Cardiac muscle cell (in vitro differentiated cells and primary cell): ENCODE measurements around the gene LRRC71. TPM values are rescaled to one million over a fixed set of nuclear protein-coding genes. Genes with fewer than 3 reads are reported as not detected.

Experiments used
- DNase-seq, 2 donors: peaks; one replicate each; pipeline versions ENCODE4 v3.0.0 to v3.0.0-alpha.2; 2010 to 2017; ENCODE audit warnings: low read depth in 1 of 2, low spot score in 1 of 2
- H3K27ac ChIP-seq: fragments of 200-600 bp; sonication (generic); 2 replicates; pipeline ENCODE4 v1.5.1; 2016
- H3K27me3 ChIP-seq: fragments of 200-600 bp; sonication (generic); 2 replicates; pipeline ENCODE4 v1.6.0; 2016; ENCODE audit warnings: control low read depth
- H3K36me3 ChIP-seq: fragments of 200-600 bp; sonication (generic); 2 replicates; pipeline ENCODE4 v1.5.1; 2016; ENCODE audit warnings: control low read depth
- H3K4me1 ChIP-seq: fragments of 200-600 bp; sonication (generic); 2 replicates; pipeline ENCODE4 v1.8.1; 2017; ENCODE audit warnings: low read depth, mild to moderate bottlenecking, mixed run types
- H3K4me3 ChIP-seq: fragments of 200-600 bp; sonication (generic); 2 replicates; pipeline ENCODE4 v1.5.1; 2016; ENCODE audit warnings: mild to moderate bottlenecking
- H3K9me3 ChIP-seq: fragments of 200-600 bp; sonication (generic); 2 replicates; pipeline ENCODE4 v1.5.1; 2017; ENCODE audit warnings: low read depth, mild to moderate bottlenecking, control low read depth
- polyA plus RNA-seq: library from polyadenylated mRNA; unstranded; fragments of >200 nt; fragmentation: Nextera tagmentation; extraction: Ambion mirVana; gene quantifications from 2 replicates; pipeline ENCODE4 v1.2.1, GENCODE V29; 2016
- total RNA-seq: library from RNA; depleted of rRNA; stranded (reverse); fragments of >200 nt; gene quantifications from 2 replicates; pipeline ENCODE4 v1.2.3, GENCODE V29; 2016
- TF ChIP-seq, protein P1 (sequence below): IDR thresholded peaks from 2 replicates; pipeline ENCODE4 v1.5.1; 2012; ENCODE audit warnings: low read depth, mild to moderate bottlenecking, low read length

Gene LRRC71
- total and polyA plus RNA-seq, 2 experiments from 2014 or later: 0.24 to 0.45 TPM

- Histone ChIP-seq H3K4me3 (no peak overlapping the region), H3K9me3 (no peaks in the 10 kb centered on the region), H3K4me1 (peaks cover 5% of the 10 kb centered on the region), H3K27me3 (no peaks in the 10 kb centered on the region), H3K36me3 (peaks cover 35% of the 10 kb centered on the region), H3K27ac (no peak overlapping the region)
- TF ChIP-seq, protein P1, sequence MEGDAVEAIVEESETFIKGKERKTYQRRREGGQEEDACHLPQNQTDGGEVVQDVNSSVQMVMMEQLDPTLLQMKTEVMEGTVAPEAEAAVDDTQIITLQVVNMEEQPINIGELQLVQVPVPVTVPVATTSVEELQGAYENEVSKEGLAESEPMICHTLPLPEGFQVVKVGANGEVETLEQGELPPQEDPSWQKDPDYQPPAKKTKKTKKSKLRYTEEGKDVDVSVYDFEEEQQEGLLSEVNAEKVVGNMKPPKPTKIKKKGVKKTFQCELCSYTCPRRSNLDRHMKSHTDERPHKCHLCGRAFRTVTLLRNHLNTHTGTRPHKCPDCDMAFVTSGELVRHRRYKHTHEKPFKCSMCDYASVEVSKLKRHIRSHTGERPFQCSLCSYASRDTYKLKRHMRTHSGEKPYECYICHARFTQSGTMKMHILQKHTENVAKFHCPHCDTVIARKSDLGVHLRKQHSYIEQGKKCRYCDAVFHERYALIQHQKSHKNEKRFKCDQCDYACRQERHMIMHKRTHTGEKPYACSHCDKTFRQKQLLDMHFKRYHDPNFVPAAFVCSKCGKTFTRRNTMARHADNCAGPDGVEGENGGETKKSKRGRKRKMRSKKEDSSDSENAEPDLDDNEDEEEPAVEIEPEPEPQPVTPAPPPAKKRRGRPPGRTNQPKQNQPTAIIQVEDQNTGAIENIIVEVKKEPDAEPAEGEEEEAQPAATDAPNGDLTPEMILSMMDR: no peak
- no peak for DNase-seq
Measured at GRCh38 chr1:156944268-156944667, 23.8 kb downstream of the LRRC71 start.

- H3K4me3 ChIP-seq: no peak overlapping the region
- no peak for DNase-seq
- H3K36me3 ChIP-seq: peaks cover 29% of the 10 kb centered on the region
- H3K27me3 ChIP-seq: no peaks in the 10 kb centered on the region
- no peaks in the 10 kb centered on the region for H3K9me3 ChIP-seq
- no peak overlapping the region for H3K27ac ChIP-seq
- peaks cover 11% of the 10 kb centered on the region for H3K4me1 ChIP-seq
- TF ChIP-seq, protein P1: no peak
Measured at GRCh38 chr1:156944848-156945247, 24.4 kb downstream of the LRRC71 start.

- Histone ChIP-seq H3K4me3 (no peak overlapping the region), H3K9me3 (no peaks in the 10 kb centered on the region), H3K27ac (no peak overlapping the region), H3K27me3 (no peaks in the 10 kb centered on the region), H3K36me3 (peaks cover 29% of the 10 kb centered on the region), H3K4me1 (peaks cover 21% of the 10 kb centered on the region)
- TF ChIP-seq, protein P1: no peak
- DNase-seq: no peak
Measured at GRCh38 chr1:156945881-156946661, 25.6 kb downstream of the LRRC71 start.

DNA sequence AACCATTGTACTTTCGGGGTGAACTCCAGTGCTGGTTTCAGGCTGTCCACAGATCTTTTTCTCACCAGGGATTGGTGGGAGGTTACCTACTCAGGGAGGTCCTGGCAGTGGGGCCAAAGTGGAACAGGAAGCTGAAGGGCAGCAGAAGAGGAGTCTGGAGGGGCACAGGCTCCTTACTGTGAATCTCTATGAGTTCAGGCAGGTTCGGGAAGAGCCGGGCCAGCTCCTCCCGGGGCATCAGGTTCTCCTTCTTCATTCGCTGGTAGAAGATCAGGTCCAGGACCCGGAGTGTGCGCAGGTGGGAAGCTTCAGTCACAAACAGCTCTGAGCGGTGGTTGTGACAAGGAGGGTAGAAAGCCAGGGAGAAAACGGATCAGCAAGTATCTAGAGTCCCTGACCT, 26.7 kb downstream of the LRRC71 start:
- Histone ChIP-seq H3K9me3 (no peaks in the 10 kb centered on the region), H3K27me3 (no peaks in the 10 kb centered on the region), H3K4me3 (no peak overlapping the region), H3K27ac (no peak overlapping the region), H3K36me3 (peaks cover 27% of the 10 kb centered on the region), H3K4me1 (peaks cover 32% of the 10 kb centered on the region)
- no peak for DNase-seq
- TF ChIP-seq, protein P1: no peak

GRCh38 chr1:156947818-156948525, 27.5 kb downstream of the LRRC71 start:
- peaks cover 38% of the 10 kb centered on the region for H3K4me1 ChIP-seq
- peaks cover 27% of the 10 kb centered on the region for H3K36me3 ChIP-seq
- H3K27ac ChIP-seq: peak overlapping the region; percentile 82
- H3K4me3 ChIP-seq: no peak overlapping the region
- TF ChIP-seq, protein P1: no peak
- DNase-seq: no peak
- H3K27me3 ChIP-seq: no peaks in the 10 kb centered on the region
- H3K9me3 ChIP-seq: no peaks in the 10 kb centered on the region
